ENCODE results near the gene SPTB.

SPTB gene

GRCh38 chr14:64848239-64848638, 31.5 kb downstream of the SPTB start:
- peak; percentile 5 for DNase-seq

DNA sequence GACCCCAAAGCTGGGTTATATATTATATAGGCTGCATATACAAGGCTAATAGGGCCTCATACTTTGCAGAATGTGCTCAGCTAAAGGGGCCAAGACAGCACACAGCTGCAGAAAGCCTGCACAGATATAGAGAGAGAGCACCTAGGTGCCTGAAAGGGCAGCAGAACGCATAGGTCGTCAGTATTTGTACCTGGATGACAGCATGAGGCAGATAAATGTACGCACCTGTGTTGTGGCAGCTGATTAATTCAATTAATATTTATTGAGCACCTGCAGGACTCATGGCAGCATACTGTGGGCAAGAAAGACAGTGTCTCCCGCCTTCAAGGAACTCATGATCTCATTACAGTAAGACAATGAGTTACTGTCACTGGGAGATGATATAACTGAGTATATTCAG, 33.4 kb downstream of the SPTB start:
- no peak for DNase-seq

- no peak for DNase-seq
These were observed 33.8 kb downstream of the SPTB start for GRCh38 chr14:64845878-64846277.

- DNase-seq: no peak
These were observed 34.7 kb downstream of the SPTB start for GRCh38 chr14:64844969-64845536.

GRCh38 chr14:64844272-64844671, 35.4 kb downstream of the SPTB start:
- DNase-seq: no peak

- DNase-seq: no peak
These were observed 36.2 kb downstream of the SPTB start for GRCh38 chr14:64843548-64843947.

- no peak for DNase-seq
These were observed 37.6 kb downstream of the SPTB start for GRCh38 chr14:64841772-64842750.

DNA sequence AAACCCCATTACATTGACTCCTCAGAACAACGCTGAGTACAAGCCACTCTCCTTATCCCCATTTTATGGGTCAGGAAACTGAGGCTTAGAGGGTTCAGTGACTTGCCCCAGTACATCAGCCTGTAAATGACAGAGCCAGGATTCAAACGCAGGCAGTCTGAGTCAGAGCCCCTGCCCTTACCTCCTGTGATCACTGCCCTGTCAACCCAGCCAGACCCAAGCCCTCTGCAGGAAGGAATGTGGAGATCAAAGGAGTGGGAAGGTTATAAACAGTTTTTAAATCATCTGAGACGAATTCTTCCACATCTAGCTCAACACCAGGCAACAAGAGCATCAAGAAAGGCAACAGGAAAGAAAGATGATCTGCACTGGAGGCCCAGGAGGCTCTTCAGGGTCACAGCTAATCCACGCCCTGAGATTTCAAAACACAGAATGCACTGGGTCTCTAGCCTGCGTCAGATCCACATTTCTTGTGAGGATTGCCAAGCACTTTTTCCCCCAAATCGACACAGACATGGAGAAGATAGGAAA, 38.5 kb downstream of the SPTB start:
- no peak for DNase-seq

- no peak for DNase-seq
These were observed 41.1 kb downstream of the SPTB start for GRCh38 chr14:64838656-64839055.

DNA sequence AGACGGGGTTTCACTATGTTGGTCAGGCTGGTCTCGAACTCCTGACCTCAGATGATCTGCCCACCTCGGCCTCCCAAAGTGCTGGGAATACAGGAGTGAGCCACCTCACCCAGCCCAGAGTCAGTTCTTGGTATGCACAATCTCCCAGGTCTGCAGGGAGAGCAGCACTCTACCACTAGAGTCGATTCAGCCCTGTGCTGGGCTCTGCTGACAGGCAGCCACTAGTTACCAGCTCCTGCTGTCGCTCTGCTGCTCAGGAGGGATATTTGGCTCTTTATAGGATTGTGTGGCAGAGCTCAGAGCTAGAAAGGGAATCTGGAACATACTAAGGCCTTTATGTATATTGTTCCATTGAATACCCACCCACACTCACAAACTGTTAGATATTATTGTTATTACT, 44.3 kb downstream of the SPTB start:
- DNase-seq: no peak

DNA sequence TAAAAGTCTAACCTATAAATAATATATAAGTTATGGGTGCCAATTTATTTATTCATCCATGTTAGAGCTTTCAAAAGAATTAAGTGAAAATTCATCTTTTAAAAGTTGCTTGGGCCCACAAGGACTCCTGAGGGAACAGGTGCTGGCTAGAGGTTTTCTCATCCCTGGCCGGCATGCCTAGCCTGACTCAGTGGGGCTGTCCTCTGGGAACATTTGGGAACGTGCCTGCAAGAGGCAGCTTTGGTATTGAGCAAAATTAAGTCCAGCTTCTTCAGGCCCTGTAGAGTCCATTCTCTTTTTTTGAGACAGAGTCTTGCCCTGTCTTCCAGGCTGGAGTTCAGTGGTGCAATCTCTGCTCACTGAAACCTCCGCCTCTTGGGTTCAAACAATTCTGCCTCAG, 44.7 kb downstream of the SPTB start:
- DNase-seq: no peak

DNA sequence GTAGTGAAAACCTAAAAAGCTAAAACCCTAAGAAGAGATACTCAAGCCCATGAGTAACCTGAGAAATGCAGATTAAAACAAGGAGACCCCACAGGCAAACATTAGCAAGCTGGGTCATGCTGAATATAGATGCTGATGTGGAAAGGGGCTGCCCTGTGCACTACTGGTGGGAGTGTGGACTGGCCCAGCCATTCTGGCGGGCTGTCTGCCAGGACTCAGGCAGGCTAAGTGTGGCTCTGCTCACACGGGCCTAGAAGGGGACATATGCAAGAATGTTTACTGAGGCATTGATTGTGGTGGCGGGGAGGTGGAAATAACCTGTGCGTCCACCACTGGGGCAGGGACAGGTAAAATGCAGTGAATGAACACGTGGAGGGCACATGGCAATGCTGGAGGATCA, 48.3 kb downstream of the SPTB start:
- DNase-seq: no peak

- DNase-seq: no peak
These were observed 48.7 kb downstream of the SPTB start for GRCh38 chr14:64830961-64831360.

DNA sequence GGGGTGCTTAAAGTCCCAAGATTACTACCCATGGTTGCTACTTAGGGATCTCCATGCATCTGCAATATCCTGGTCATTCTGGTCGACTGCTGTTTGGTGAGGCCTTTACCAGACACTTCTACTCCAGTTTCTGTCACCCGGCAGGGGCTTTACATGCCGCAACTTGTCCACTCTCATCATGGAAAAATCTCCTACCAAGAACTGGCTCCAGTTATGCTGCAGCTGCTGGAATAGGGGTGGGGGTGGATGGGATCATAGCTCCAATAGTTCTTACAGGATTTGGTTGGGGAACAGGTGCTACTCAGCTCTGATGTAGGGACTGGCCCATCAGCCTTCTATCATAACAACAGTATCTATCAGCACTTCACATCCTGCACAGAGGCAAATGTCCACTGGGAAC, 51.6 kb downstream of the SPTB start:
- no peak for DNase-seq

DNA sequence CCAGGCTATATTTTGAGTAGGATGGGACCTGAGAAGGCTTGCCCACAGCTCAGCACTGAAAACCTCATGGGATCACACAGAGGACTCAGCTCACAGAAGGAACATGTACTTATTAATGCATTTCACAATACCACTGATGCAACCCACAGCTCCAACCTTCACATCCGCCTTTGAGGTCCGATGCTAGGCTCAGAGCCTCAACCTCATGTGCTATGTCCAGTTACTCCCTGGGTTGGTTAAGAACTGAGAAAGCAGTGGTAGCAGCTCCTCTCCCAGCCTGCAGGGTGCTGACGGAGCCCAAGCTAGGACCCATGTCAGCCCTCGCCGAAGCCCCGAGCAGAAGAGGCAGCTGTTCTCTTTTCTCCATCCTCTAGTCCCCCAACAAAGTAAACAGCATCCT, 52.9 kb downstream of the SPTB start:
- no peak for DNase-seq

DNA sequence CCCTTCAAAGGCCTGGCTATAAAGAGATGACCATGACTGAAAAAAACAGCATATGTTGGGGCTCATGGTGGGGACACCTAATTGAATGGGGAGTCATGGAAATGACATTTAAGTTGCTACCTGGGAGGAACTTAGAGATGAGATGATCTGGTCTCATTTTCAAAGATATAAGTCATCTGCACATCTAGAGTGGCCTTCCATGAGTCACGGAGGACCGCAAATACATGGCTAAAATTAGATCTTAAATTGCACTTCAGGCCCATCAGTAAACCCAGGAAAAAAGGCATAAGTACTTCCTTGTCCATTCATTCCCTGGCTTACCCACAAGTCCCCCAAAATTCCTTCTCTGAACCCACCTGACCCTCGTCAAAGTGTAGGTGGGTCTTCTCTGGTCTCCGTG, 53.4 kb downstream of the SPTB start:
- no peak for DNase-seq

DNA sequence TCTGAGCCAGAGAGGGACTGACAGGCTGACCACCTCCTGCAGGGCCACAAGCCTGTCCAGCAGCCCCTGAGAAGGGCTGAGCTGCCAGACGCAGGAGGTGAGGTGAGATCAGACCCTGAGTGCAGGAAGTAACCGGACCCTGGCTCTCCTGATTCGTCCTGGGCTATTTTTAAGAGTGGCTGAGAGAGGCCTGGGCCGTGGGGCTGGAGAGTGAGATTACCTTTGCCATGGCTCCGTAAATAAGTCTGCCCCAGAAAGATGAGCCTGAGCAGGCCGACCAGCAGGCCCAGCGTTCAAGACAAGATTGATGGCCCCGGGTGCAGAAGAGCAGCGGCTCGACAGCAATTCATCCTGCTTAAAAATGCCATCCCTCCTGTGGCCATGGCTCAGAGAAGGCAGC, 54.2 kb downstream of the SPTB start:
- DNase-seq: no peak

DNA sequence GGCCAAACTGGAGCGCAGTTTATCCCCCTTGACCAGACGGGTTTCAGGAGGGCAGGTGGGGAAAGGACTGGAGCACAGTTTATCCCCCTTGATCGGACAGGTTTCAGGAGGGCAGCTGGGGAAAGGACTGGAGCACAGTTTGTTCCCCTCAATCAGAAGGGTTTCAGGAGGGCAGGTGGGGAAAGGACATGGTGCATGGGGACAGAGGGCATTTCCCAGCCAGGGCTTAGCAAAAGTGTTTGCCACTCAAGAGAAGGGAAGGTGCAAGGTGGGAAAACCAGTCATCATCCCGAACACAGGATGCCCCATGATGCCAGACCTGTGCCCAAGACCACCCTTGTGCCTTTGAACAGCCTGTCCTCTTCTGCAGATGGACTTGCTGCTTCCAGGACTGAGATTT, 54.7 kb downstream of the SPTB start:
- DNase-seq: no peak

DNA sequence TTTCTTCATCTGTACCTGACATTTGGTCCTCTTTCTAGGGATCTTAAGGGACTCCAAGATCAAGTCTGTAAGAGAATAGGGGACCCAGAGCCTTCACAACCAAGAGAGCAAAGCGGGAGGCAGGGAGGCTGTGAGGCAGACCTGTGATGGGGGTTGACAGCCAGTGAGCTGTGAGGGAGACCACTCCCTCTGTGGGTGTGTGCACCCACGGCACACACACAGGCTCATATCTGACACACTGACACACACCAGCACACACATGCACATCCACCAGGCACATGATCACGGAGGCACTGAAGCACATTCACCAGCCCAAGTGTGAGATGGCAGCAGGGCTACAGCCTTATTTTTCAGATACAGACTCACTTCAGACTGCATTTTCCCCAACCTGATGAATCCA, 55.2 kb downstream of the SPTB start:
- DNase-seq: no peak

DNA sequence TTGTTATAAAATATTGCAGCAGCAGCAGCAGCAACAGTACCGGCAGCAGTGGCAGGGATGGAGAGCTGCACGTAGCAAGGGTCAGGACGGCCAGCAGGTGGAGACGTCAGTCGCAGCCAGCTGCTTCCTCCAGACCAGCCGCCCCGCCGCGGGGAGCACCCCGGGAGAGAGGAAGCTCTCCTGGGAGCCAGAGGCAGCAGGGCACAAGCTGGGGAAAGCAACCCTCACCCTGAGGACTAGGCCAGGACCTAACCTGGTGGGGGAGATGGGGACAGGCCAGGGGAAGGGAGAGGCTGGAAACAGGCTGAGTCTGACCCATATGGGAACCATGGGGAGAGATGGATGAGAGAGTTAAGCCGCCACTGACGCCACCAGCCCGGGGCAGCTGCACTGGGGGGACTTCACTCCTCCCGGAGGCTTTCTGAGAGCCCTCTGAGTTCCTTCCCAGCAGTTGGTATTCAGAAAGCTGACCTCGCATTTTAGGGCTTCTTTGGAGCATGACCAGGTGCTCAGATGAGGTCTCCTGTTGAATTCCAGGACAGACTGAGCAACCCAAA, 56.3 kb downstream of the SPTB start:
- peak; percentile 75 for DNase-seq

- no peak for DNase-seq
These were observed 58.1 kb downstream of the SPTB start for GRCh38 chr14:64821651-64822050.

- DNase-seq: no peak
These were observed 61.6 kb downstream of the SPTB start for GRCh38 chr14:64818151-64818550.

GRCh38 chr14:64817631-64818030, 62.1 kb downstream of the SPTB start:
- DNase-seq: no peak

DNA sequence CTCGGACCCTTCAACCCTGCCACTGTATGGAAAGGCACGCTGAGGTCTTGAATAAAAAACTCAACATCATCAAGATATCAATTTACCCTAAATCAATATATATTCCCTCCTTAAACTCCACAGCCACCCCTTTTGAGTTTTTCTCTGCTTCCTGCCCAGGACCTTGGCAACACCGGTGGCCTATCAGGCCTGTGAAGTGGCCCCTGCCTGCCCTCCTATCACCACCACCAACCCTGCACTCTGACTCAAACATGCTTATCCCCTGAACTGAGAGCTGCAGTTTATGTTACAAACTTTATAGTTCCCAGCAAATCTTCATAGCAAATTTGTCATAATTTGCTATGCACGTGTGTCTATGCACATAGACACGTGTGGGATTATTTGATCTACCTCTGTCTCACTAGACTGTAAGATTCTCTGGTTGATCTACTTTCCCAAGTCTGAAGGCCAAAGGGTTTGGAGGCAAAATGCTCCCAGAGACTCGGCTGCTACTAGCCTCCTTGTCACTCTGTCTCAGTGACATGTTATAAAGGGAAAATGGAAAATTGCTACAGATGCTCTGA, 63.4 kb downstream of the SPTB start:
- no peak for DNase-seq
